ENCODE results near the gene RANBP3.
"Not testable (repeated sequence)": the region's sequence is repeated elsewhere in the genome, so short reads cannot be mapped to it uniquely, and the experiment has no call there.

RANBP3 gene

GRCh38 chr19:5903056-5903623, 74.8 kb downstream of the RANBP3 start:
- DNase-seq (ENCODE audit: low spot score) = peak; percentile 66

- DNase-seq (ENCODE audit: low spot score) = no peak
Observed at GRCh38 chr19:5900976-5901375, 77.0 kb downstream of the RANBP3 start.

- no peak for DNase-seq (ENCODE audit: low spot score)
Observed at GRCh38 chr19:5899728-5900526, 78.0 kb downstream of the RANBP3 start.

GRCh38 chr19:5897189-5897969, 80.6 kb downstream of the RANBP3 start:
- no peak for DNase-seq (ENCODE audit: low spot score)

GRCh38 chr19:5896365-5897076, 81.4 kb downstream of the RANBP3 start:
- DNase-seq (ENCODE audit: low spot score) = no peak

GRCh38 chr19:5895890-5896289, 82.0 kb downstream of the RANBP3 start:
- DNase-seq (ENCODE audit: low spot score) = no peak

- no peak for DNase-seq (ENCODE audit: low spot score)
Observed at GRCh38 chr19:5895409-5895808, 82.5 kb downstream of the RANBP3 start.

GRCh38 chr19:5894704-5895349, 83.1 kb downstream of the RANBP3 start:
- no peak for DNase-seq (ENCODE audit: low spot score)

GRCh38 chr19:5893907-5894703, 83.8 kb downstream of the RANBP3 start:
- no peak for DNase-seq (ENCODE audit: low spot score)

- DNase-seq (ENCODE audit: low spot score) = no peak
Observed at GRCh38 chr19:5893296-5893903, 84.5 kb downstream of the RANBP3 start.

- no peak for DNase-seq (ENCODE audit: low spot score)
Observed at GRCh38 chr19:5892772-5893275, 85.1 kb downstream of the RANBP3 start.

GRCh38 chr19:5891938-5892771, 85.8 kb downstream of the RANBP3 start:
- DNase-seq (ENCODE audit: low spot score) = no peak

- DNase-seq (ENCODE audit: low spot score) = no peak
Observed at GRCh38 chr19:5891572-5891937, 86.4 kb downstream of the RANBP3 start.

- no peak for DNase-seq (ENCODE audit: low spot score)
Observed at GRCh38 chr19:5890099-5890498, 87.8 kb downstream of the RANBP3 start.

GRCh38 chr19:5889288-5889971, 88.5 kb downstream of the RANBP3 start:
- DNase-seq (ENCODE audit: low spot score) = no peak

- DNase-seq (ENCODE audit: low spot score) = not testable (repeated sequence)
Observed at GRCh38 chr19:5884065-5884811, 93.7 kb downstream of the RANBP3 start.

GRCh38 chr19:5883157-5883873, 94.6 kb downstream of the RANBP3 start:
- not testable (repeated sequence) for DNase-seq (ENCODE audit: low spot score)
